ENCODE results near the gene FMN1.

GRCh38 chr15:32927124-32927523 lies 267.4 kb downstream of the FMN1 start:
- TF ChIP-seq CTCF (IDR thresholded peaks at IDR 0.05), result no peak
- no peak for TF ChIP-seq POLR2A (IDR thresholded peaks at IDR 0.05)
